H9 (cell line): Measurements from ENCODE around the gene EFHD1. TPM values are rescaled to one million over a fixed set of nuclear protein-coding genes. Genes with fewer than 3 reads are reported as not detected.

Experiments
- DNase-seq: peaks from one replicate; pipeline ENCODE4 v3.0.0-alpha.2; 2017
- H2AFZ ChIP-seq: one replicate; pipeline ENCODE4 v1.6.1; 2013; ENCODE audit warnings: mild to moderate bottlenecking, low read length, control low read depth, moderate library complexity
- H2AK5ac ChIP-seq: 2 replicates; pipeline ENCODE4 v1.6.1; 2013; ENCODE audit warnings: low read length, control low read depth, mixed read lengths; ENCODE audit not compliant: insufficient read length
- H2BK120ac ChIP-seq: one replicate; pipeline ENCODE4 v1.6.1; 2013; ENCODE audit warnings: low read depth, mild to moderate bottlenecking, low read length, control low read depth, inconsistent platforms; ENCODE audit not compliant: poor library complexity, severe bottlenecking
- H2BK12ac ChIP-seq: 2 replicates; pipeline ENCODE4 v1.6.1; 2013; ENCODE audit warnings: low read length, control low read depth, mixed read lengths, low read depth; ENCODE audit not compliant: insufficient read length
- H2BK15ac ChIP-seq: 2 replicates; pipeline ENCODE4 v1.6.1; 2013; ENCODE audit warnings: low read depth, low read length, control low read depth
- H2BK20ac ChIP-seq: one replicate; pipeline ENCODE4 v1.6.1; 2013; ENCODE audit warnings: low read depth, mild to moderate bottlenecking, low read length, control low read depth, inconsistent platforms; ENCODE audit not compliant: poor library complexity, severe bottlenecking
- H2BK5ac ChIP-seq: 2 replicates; pipeline ENCODE4 v1.6.1; 2013; ENCODE audit warnings: low read length, control low read depth, mixed read lengths; ENCODE audit not compliant: insufficient read length
- H3K14ac ChIP-seq: 2 replicates; pipeline ENCODE4 v1.6.1; 2013; ENCODE audit warnings: low read length, control low read depth; ENCODE audit not compliant: insufficient read depth
- H3K18ac ChIP-seq: 2 replicates; pipeline ENCODE4 v1.6.1; 2013; ENCODE audit warnings: low read depth, mild to moderate bottlenecking, mixed read lengths, low read length, control low read depth; ENCODE audit not compliant: insufficient read length
- H3K23ac ChIP-seq: 2 replicates; pipeline ENCODE4 v1.6.1; 2013; ENCODE audit warnings: low read length, control low read depth, mixed read lengths, low read depth; ENCODE audit not compliant: insufficient read length
- H3K23me2 ChIP-seq: 2 replicates; pipeline ENCODE4 v1.6.1; 2013; ENCODE audit warnings: low read depth, mild to moderate bottlenecking, mixed read lengths, low read length, control low read depth; ENCODE audit not compliant: insufficient read length, poor library complexity, severe bottlenecking
- H3K27ac ChIP-seq: 2 replicates; pipeline ENCODE4 v1.5.1; 2013; ENCODE audit warnings: low read length, control low read depth, mixed read lengths, low read depth; ENCODE audit not compliant: insufficient read length
- H3K27me3 ChIP-seq: 2 replicates; pipeline ENCODE4 v1.6.1; 2013; ENCODE audit warnings: low read length, control low read depth, inconsistent platforms; ENCODE audit not compliant: insufficient read depth
- H3K4ac ChIP-seq: 2 replicates; pipeline ENCODE4 v1.6.1; 2013; ENCODE audit warnings: low read depth, mild to moderate bottlenecking, control low read depth, inconsistent platforms, low read length, moderate library complexity
- H3K4me1 ChIP-seq: 2 replicates; pipeline ENCODE4 v1.6.1; 2013; ENCODE audit warnings: low read length, control low read depth, inconsistent platforms; ENCODE audit not compliant: insufficient read depth
- H3K4me2 ChIP-seq: 2 replicates; pipeline ENCODE4 v1.6.1; 2013; ENCODE audit warnings: low read length, control low read depth, mixed read lengths; ENCODE audit not compliant: insufficient read length, insufficient read depth
- H3K56ac ChIP-seq: 2 replicates; pipeline ENCODE4 v1.6.1; 2013; ENCODE audit warnings: low read depth, mild to moderate bottlenecking, mixed read lengths, low read length, control low read depth; ENCODE audit not compliant: insufficient read length
- H3K79me1 ChIP-seq: 2 replicates; pipeline ENCODE4 v1.6.1; 2013; ENCODE audit warnings: low read depth, mild to moderate bottlenecking, moderate library complexity, low read length, control low read depth, inconsistent platforms; ENCODE audit not compliant: insufficient read depth, poor library complexity, severe bottlenecking
- H3K79me2 ChIP-seq: 2 replicates; pipeline ENCODE4 v1.6.1; 2013; ENCODE audit warnings: low read length, control low read depth, inconsistent platforms; ENCODE audit not compliant: insufficient read depth
- H3K9ac ChIP-seq: 2 replicates; pipeline ENCODE4 v1.6.1; 2013; ENCODE audit warnings: low read length, control low read depth, mixed read lengths; ENCODE audit not compliant: insufficient read length; ENCODE audit errors: extremely low read depth
- H3K9me3 ChIP-seq: one replicate; pipeline ENCODE4 v1.6.1; 2013; ENCODE audit warnings: low read depth, low read length, inconsistent platforms; ENCODE audit not compliant: control insufficient read depth
- H3T11ph ChIP-seq: one replicate; pipeline ENCODE4 v1.6.1; 2013; ENCODE audit warnings: mild to moderate bottlenecking, low read length, control low read depth, inconsistent platforms
- H4K20me1 ChIP-seq: one replicate; pipeline ENCODE4 v1.6.1; 2013; ENCODE audit not compliant: control insufficient read depth, insufficient read length, insufficient read depth
- H4K5ac ChIP-seq: 2 replicates; pipeline ENCODE4 v1.6.1; 2013; ENCODE audit warnings: low read depth, mild to moderate bottlenecking, mixed read lengths, low read length, control low read depth; ENCODE audit not compliant: insufficient read length
- H4K8ac ChIP-seq: replicated peaks from 2 replicates; pipeline ENCODE4 v1.6.1; 2013; ENCODE audit warnings: low read length, control low read depth, mixed read lengths, low read depth; ENCODE audit not compliant: insufficient read length
- H4K91ac ChIP-seq: 2 replicates; pipeline ENCODE4 v1.6.1; 2013; ENCODE audit warnings: low read depth, mild to moderate bottlenecking, moderate library complexity, mixed read lengths, low read length, control low read depth; ENCODE audit not compliant: insufficient read length
- H3K27ac Mint-ChIP-seq, 3 experiments: 2 replicates in 2 of 3; 3 replicates in 1 of 3; pipeline ENCODE4 v1.8.0; 2020 to 2021; ENCODE audit warnings: mixed read lengths in 3 of 3, mild to moderate bottlenecking in 1 of 3, moderate library complexity in 1 of 3
- H3K27me3 Mint-ChIP-seq: 2 replicates; pipeline ENCODE4 v1.8.0; 2021; ENCODE audit warnings: low read depth, mild to moderate bottlenecking, moderate library complexity, mixed read lengths
- H3K36me3 Mint-ChIP-seq, 3 experiments: 2 replicates in 2 of 3; 3 replicates in 1 of 3; pipeline ENCODE4 v1.8.0; 2020 to 2021; ENCODE audit warnings: low read depth in 3 of 3, mixed read lengths in 3 of 3; ENCODE audit not compliant: insufficient read depth in 1 of 3
- H3K4me1 Mint-ChIP-seq, 2 experiments: 2 replicates each; pipeline ENCODE4 v1.8.0; 2020; ENCODE audit warnings: mixed read lengths in 2 of 2
- H3K4me3 Mint-ChIP-seq, 2 experiments: 2 replicates in 1 of 2; 3 replicates in 1 of 2; pipeline ENCODE4 v1.8.0; 2020 to 2021; ENCODE audit warnings: mild to moderate bottlenecking in 2 of 2, mixed read lengths in 2 of 2, moderate library complexity in 1 of 2
- H3K9me3 Mint-ChIP-seq, 2 experiments: 2 replicates in 1 of 2; 3 replicates in 1 of 2; pipeline ENCODE4 v1.8.0; 2020; ENCODE audit warnings: mild to moderate bottlenecking in 2 of 2, mixed read lengths in 2 of 2, moderate library complexity in 1 of 2
- CTCF ChIP-seq: fragments of 200-600 bp; sonication (generic); conservative IDR thresholded peaks from 3 replicates; pipeline ENCODE4 v1.8.0; 2021; ENCODE audit warnings: antibody characterized with exemption, mild to moderate bottlenecking
- total RNA-seq: library from RNA; stranded (reverse); gene quantifications from 2 replicates; pipeline ENCODE4 v1.2.1, GENCODE V29; 2021

The EFHD1 gene
- total RNA-seq, 1 experiment from 2014 or later = 2.8 TPM

GRCh38 chr2:232713505-232713904, 80.1 kb downstream of the EFHD1 start:
- no peak overlapping the region for H2AK5ac ChIP-seq

More at GRCh38 chr2:232713505-232713904, 80.1 kb downstream of the EFHD1 start:
- no peaks in the 10 kb centered on the region for H3K27me3 Mint-ChIP-seq
- no peak overlapping the region for H3K56ac ChIP-seq
- no peak overlapping the region for H4K8ac ChIP-seq
- no peak overlapping the region for H3K18ac ChIP-seq
- no peak overlapping the region for H2BK15ac ChIP-seq
- H3K4me2 ChIP-seq = no peak overlapping the region
- no peak overlapping the region for H2BK120ac ChIP-seq
- no peak for TF ChIP-seq CTCF
- no peak overlapping the region for H3K27ac Mint-ChIP-seq
- no peak overlapping the region for H2BK20ac ChIP-seq
- H4K20me1 ChIP-seq = no peaks in the 10 kb centered on the region
- no peak overlapping the region for H3K9ac ChIP-seq
- no peaks in the 10 kb centered on the region for H3K27me3 ChIP-seq
- H2BK5ac ChIP-seq = no peak overlapping the region
- H2BK12ac ChIP-seq = no peak overlapping the region
- no peaks in the 10 kb centered on the region for H3K4me1 Mint-ChIP-seq
- H3K79me1 ChIP-seq = peaks cover 5% of the 10 kb centered on the region
- no peak overlapping the region for H4K91ac ChIP-seq
- no peaks in the 10 kb centered on the region for H3K4me1 ChIP-seq
- no peak overlapping the region for H3K4me3 Mint-ChIP-seq
- H3K79me2 ChIP-seq = peaks cover 1% of the 10 kb centered on the region; the same call in 1 of the 2 replicates
- no peaks in the 10 kb centered on the region for H3K23me2 ChIP-seq
- no peak overlapping the region for H2AFZ ChIP-seq
- peaks cover 3 to 36% (median 11%) of the 10 kb centered on the region in 3 experiments for H3K36me3 Mint-ChIP-seq
- H3K9me3 Mint-ChIP-seq = no peaks in the 10 kb centered on the region; a peak in 1 of 5 replicates
- no peak overlapping the region for H4K5ac ChIP-seq
- H3K9me3 ChIP-seq = no peaks in the 10 kb centered on the region
- no peak overlapping the region for H3K4ac ChIP-seq
- H3K14ac ChIP-seq = no peak overlapping the region
- no peak overlapping the region for H3K23ac ChIP-seq
- H3K27ac ChIP-seq = no peak overlapping the region
- DNase-seq = no peak
- no peak overlapping the region for H3T11ph ChIP-seq
